Loucy (cell line): ENCODE data around the gene COL13A1.

Experiments
- H2AFZ ChIP-seq: fragments of 200-600 bp; sonication (generic); 2 replicates; pipeline ENCODE4 v1.6.0; 2016; ENCODE audit warnings: antibody characterized with exemption, mild to moderate bottlenecking, low read length, moderate library complexity
- H3F3A ChIP-seq: fragments of 200-600 bp; 2 replicates; pipeline ENCODE4 v1.6.0; 2016; ENCODE audit warnings: antibody characterized with exemption, low read depth, mild to moderate bottlenecking
- H3K27me3 ChIP-seq: fragments of 200-600 bp; sonication (generic); 2 replicates; pipeline ENCODE4 v1.6.1; 2014; ENCODE audit warnings: low read length, mild to moderate bottlenecking; ENCODE audit not compliant: insufficient read depth, poor library complexity, severe bottlenecking
- H3K36me3 ChIP-seq: fragments of 200-600 bp; sonication (generic); 2 replicates; pipeline ENCODE4 v1.6.1; 2016; ENCODE audit warnings: low read length; ENCODE audit not compliant: insufficient read depth
- H3K4me1 ChIP-seq: fragments of 200-600 bp; sonication (generic); 2 replicates; pipeline ENCODE4 v1.5.1; 2014; ENCODE audit warnings: low read length, mild to moderate bottlenecking; ENCODE audit not compliant: insufficient read depth, poor library complexity, severe bottlenecking
- H3K4me2 ChIP-seq: fragments of 200-600 bp; sonication (generic); 2 replicates; pipeline ENCODE4 v1.6.0; 2014; ENCODE audit warnings: antibody characterized with exemption, low read length, low read depth, mild to moderate bottlenecking; ENCODE audit not compliant: poor library complexity, severe bottlenecking
- H3K4me3 ChIP-seq: fragments of 200-600 bp; sonication (generic); 2 replicates; pipeline ENCODE4 v1.5.1; 2014; ENCODE audit warnings: low read length, mild to moderate bottlenecking, mixed read lengths; ENCODE audit not compliant: poor library complexity, severe bottlenecking
- H3K79me2 ChIP-seq: fragments of 200-600 bp; sonication (generic); 2 replicates; pipeline ENCODE4 v1.6.1; 2014; ENCODE audit warnings: low read length; ENCODE audit not compliant: insufficient read depth
- H3K9ac ChIP-seq: fragments of 200-600 bp; sonication (generic); 2 replicates; pipeline ENCODE4 v1.6.0; 2014; ENCODE audit warnings: mild to moderate bottlenecking, low read depth, low read length, moderate library complexity; ENCODE audit not compliant: poor library complexity, severe bottlenecking
- H3K9me2 ChIP-seq: fragments of 200-600 bp; sonication (generic); replicated peaks from 2 replicates; pipeline ENCODE4 v1.6.1; 2016; ENCODE audit warnings: low read depth, low read length, mixed read lengths
- H3K9me3 ChIP-seq: fragments of 200-600 bp; sonication (generic); 2 replicates; pipeline ENCODE4 v1.6.1; 2014; ENCODE audit warnings: mild to moderate bottlenecking, antibody characterized with exemption, low read length, low read depth; ENCODE audit not compliant: insufficient read depth
- H4K20me1 ChIP-seq: fragments of 200-600 bp; sonication (generic); 2 replicates; pipeline ENCODE4 v1.6.0; 2014; ENCODE audit warnings: antibody characterized with exemption, low read length, mild to moderate bottlenecking; ENCODE audit not compliant: insufficient read depth, poor library complexity, severe bottlenecking
- CTCF ChIP-seq: fragments of 200-600 bp; sonication (generic); conservative IDR thresholded peaks from 2 replicates; pipeline ENCODE4 v1.5.1; 2014; ENCODE audit warnings: mild to moderate bottlenecking, antibody characterized with exemption, low read length
- EZH2phosphoT487 ChIP-seq: fragments of 200-600 bp; IDR thresholded peaks from 2 replicates; pipeline ENCODE4 v1.6.1; 2018; ENCODE audit warnings: antibody characterized with exemption, mild to moderate bottlenecking, moderate library complexity, borderline replicate concordance

The COL13A1 gene

GRCh38 chr10:69919250-69919649, 117.5 kb downstream of the COL13A1 start:
- no peaks in the 10 kb centered on the region for H3K9me3 ChIP-seq

GRCh38 chr10:69925111-69925510, 123.4 kb downstream of the COL13A1 start:
- Histone ChIP-seq H3K9ac (no peak overlapping the region), H3K79me2 (no peaks in the 10 kb centered on the region)

More at GRCh38 chr10:69919250-69919649, 117.5 kb downstream of the COL13A1 start:
- H3K4me3 ChIP-seq: no peak overlapping the region
- H3K36me3 ChIP-seq: no peaks in the 10 kb centered on the region
- H4K20me1 ChIP-seq: no peaks in the 10 kb centered on the region
- TF ChIP-seq EZH2phosphoT487 (no peak), CTCF (no peak)
- H3K4me1 ChIP-seq: no peaks in the 10 kb centered on the region
- H3F3A ChIP-seq: no peaks in the 10 kb centered on the region
- no peaks in the 10 kb centered on the region for H3K9me2 ChIP-seq
- no peak overlapping the region for H3K4me2 ChIP-seq
- no peak overlapping the region for H3K9ac ChIP-seq
- H3K79me2 ChIP-seq: no peaks in the 10 kb centered on the region
- no peak overlapping the region for H2AFZ ChIP-seq
- no peaks in the 10 kb centered on the region for H3K27me3 ChIP-seq

GRCh38 chr10:69928339-69928738, 126.6 kb downstream of the COL13A1 start:
- no peaks in the 10 kb centered on the region for H3K27me3 ChIP-seq
- H3K36me3 ChIP-seq: no peaks in the 10 kb centered on the region
- no peaks in the 10 kb centered on the region for H3K4me1 ChIP-seq
- H3F3A ChIP-seq: no peaks in the 10 kb centered on the region
- H4K20me1 ChIP-seq: no peaks in the 10 kb centered on the region
- H3K9ac ChIP-seq: no peak overlapping the region
- H2AFZ ChIP-seq: no peak overlapping the region
- H3K9me3 ChIP-seq: no peaks in the 10 kb centered on the region
- no peaks in the 10 kb centered on the region for H3K79me2 ChIP-seq
- H3K9me2 ChIP-seq: no peaks in the 10 kb centered on the region
- TF ChIP-seq CTCF (no peak), EZH2phosphoT487 (no peak)
- no peak overlapping the region for H3K4me3 ChIP-seq
- H3K4me2 ChIP-seq: no peak overlapping the region

More at GRCh38 chr10:69925111-69925510, 123.4 kb downstream of the COL13A1 start:
- no peaks in the 10 kb centered on the region for H3F3A ChIP-seq
- no peaks in the 10 kb centered on the region for H3K36me3 ChIP-seq
- no peaks in the 10 kb centered on the region for H3K27me3 ChIP-seq
- no peak overlapping the region for H2AFZ ChIP-seq
- no peaks in the 10 kb centered on the region for H3K9me2 ChIP-seq
- TF ChIP-seq CTCF (no peak), EZH2phosphoT487 (no peak)
- no peak overlapping the region for H3K4me3 ChIP-seq
- no peaks in the 10 kb centered on the region for H4K20me1 ChIP-seq
- no peaks in the 10 kb centered on the region for H3K9me3 ChIP-seq
- H3K4me2 ChIP-seq: no peak overlapping the region
- no peaks in the 10 kb centered on the region for H3K4me1 ChIP-seq
